Urothelium cell line (cell line): ENCODE data around the gene UCMA.

Source experiments
- DNase-seq: peaks from one replicate; pipeline ENCODE4 v3.0.0; 2011; ENCODE audit warnings: low spot score, mixed read lengths
- FAIRE-seq: peaks from 2 replicates; lab custom pipeline; 2011; peaks lifted over from hg19 to GRCh38; lab: Jason Lieb, UNC

The UCMA gene

DNA sequence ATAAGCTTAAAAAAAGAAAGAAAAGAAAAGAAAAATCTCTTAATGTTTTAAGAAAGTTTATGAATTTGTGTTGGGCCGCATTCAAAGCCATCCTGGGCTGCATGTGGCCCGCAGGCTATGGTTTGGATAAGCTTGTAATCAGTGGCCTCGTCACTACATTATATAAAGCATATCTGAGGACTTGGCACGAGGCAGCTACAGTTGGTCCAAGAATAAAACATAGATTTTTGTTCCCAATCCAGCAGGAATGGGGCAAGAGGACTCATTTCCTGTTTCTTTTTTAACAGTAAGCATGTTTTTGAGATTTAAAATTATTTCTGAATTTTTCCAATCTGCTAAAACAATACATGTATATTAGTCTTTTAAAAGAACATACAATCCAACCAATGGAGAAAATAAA, 44.2 kb downstream of the UCMA start:
- FAIRE-seq (no peak), DNase-seq (no peak)

DNA sequence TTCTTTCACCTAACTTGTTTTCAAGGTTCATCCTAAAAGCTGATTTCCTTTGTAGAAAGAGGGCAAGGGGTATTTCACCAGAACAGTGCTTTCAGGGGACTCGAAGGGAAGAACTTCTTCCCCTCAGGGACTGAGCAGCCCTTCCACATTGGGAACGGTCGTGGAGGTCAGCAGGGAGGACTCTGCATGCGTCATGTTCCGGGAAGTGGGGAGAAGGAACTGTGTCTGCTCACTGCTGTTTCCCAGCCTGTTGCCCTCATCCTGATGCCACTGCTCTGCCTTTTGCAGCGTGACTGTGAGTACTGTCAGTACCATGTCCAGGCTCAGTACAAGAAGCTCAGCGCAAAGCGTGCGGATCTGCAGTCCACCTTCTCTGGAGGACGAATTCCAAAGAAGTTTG, 45.6 kb downstream of the UCMA start:
- DNase-seq (no peak), FAIRE-seq (no peak)

DNA sequence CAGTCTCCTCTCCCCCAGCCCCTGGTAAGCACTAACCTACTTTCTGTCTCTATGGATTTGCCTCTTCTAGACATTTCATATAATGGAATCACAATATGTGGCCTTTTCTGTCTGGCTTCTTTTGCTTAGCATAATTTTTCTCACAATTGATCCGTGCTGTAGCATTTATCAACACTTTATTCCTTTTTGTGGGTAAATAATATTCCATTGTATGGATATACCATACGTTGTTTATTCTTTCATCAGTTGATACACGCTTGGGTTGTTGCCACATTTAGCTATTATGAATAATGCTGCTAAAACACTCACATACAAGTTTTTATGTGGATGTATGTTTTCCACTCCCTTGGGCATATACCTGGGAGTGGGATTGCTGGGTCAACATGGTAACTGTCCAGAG, 47.0 kb downstream of the UCMA start:
- DNase-seq: no peak
- FAIRE-seq: no peak

DNA sequence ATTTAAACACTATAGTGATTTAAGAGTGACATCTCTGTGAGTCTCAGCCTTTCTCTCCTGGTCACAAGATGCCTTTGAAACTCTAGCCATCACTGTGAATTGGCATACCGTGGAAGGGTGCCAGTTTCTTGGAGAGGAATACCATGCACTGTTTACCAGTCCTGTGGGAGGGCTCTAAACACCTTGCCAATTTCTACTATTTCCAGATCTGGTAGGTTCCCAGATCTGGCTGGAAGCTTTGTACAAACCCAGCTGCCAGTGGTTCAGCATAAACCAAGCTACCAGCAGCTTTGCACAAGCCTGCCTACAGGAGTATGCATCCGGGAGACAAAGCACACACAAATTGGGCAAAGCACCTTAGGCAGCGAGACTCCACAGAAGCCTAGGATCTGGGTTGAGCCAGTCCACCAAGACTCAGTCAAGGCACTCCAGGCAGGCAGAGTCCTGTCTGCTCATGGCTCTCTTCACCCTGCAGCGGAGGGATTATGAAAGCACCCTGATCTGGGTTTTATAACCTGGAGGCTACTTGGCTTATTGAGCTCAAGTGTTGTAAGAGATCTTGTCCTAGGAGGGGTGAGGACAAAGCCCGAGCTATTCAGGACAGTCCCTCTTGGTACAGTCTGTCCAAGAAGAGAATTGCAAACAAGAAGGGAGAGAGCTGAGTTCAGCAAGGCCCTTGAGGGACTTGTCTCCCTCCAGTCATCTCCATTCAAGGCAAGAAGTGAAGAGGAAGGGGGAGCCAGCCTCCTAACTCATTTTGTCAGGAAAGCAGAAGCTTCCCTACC, 49.3 kb downstream of the UCMA start:
- no peak for DNase-seq
- no peak for FAIRE-seq

DNA sequence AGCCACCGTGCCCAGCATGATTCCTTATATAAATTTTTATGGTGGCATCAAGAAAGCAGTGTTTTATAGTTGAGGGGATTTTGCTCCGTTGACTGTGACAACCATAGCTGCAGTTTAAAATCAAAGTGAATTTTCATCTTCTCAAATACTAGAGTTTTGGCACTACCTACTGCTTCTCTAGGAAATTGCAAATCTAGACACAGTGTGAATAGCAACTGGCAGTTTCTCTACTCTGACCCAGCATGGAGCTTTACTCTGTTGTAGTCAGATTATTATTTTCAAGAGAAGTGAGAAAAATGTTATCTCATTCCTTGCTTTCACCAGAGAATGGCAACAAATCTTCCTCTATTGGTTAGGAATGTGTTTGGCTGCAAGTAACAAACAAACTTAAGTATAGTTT, 49.9 kb downstream of the UCMA start:
- DNase-seq (no peak), FAIRE-seq (no peak)

DNA sequence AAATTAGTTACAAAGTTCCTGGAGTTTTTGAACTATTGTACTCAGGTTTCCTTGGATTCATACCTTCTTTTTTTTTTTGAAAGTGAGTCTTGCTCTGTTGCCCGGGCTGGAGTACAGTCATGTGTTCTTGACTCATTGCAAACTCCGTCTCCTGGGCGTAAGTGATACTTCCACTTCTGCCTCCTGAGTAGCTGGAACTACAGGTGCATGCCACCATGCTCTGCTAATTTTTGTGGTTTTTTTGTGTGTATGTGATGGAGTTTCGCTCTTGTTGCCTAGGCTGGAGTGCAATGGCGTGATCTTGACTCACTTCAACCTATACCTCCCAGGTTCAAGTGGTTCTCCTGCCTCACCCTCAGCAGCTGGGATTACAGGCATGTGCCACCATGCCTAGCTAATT, 50.5 kb downstream of the UCMA start:
- FAIRE-seq (no peak), DNase-seq (no peak)

DNA sequence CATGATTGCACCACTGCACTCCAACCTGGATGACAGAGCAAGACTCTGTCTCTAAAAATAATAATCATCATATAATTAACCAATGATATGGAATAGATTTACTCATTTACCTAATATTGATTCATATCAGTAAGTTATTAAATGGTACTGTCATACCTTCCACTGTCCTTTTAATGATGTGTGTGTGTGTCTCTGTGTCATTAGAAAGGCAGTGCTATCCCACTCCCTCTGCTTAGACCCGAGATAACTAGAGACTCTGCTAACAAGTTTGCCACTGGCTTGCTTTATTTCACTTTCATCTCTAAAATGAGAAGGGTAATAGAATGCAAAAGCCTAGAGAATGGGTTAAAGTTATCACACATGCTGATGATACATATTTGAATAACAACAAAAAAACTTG, 51.8 kb downstream of the UCMA start:
- no peak for FAIRE-seq

DNA sequence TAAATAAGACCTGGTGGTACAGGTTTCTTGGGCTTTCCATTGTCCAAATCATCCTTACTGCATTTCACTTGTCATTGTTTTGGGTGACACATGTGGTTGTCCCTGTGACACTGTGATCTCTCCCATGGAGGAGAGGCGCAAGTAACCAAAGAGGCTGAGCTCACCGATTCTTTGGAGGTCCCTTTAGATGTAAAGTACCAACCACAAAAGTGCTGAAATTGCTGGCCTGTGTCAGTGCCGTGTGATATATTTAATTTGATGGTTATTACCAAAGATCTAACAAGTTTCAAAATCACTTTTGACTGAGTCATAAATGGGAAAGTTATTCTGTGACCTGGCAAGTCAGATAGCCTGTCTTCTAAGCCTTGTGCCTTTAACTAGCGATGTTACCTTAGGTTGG, 53.4 kb downstream of the UCMA start:
- no peak for DNase-seq
- FAIRE-seq: no peak

More for the DNA sequence above, 51.8 kb downstream of the UCMA start:
- no peak for DNase-seq

DNA sequence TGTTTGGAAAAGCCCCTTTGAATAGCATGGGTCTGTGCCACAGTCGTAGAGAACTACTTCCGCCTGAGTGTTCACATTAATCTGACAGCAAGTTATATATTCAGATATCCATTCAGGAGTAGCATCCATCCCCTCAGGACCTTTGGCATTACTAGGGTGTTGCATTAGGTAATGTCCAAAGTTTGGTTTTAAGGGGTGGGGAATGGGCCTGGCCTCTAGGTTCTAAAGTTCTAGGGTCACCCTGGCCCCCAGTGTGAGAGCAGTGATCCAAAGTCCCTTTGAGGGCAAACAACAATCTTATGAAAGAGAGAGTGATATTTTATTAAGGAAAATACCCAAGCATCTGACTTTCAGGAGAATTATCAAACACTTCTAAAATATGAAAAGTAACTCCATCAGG, 60.6 kb downstream of the UCMA start:
- FAIRE-seq (no peak), DNase-seq (no peak)
